ENCODE results near the gene KCNE3.

DNA sequence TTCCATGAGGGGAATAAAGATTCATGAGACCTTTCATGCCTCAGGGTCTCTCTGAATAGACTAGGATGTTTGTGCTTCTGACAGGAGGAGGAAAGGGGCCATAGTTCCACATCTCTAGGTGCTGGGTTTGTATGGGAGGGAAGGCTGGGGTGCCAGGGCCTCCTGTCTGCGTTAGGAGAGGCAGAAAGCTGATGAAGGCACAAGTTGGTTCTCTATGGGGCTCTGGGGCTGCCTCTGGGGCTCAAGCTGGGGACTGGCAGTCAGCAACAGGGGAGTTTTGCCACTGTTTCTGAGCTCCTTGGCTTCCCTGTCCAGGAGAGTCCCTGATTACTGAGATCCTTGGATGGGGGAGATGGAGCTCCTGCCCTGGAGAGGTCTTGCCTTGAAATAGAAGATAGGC lies 4.1 kb downstream of the KCNE3 start:
- no peak for TF ChIP-seq EZH2 (IDR thresholded peaks at IDR 0.05; ENCODE audit: insufficient read depth, poor library complexity, severe bottlenecking)
- no peak for TF ChIP-seq EZH2phosphoT487 (IDR thresholded peaks at IDR 0.05; ENCODE audit: insufficient read depth, low read depth)
